Spleen (tissue), 11 donors: Measurements from ENCODE around the gene NDUFS2. TPM values are rescaled to one million over a fixed set of nuclear protein-coding genes. Genes with fewer than 3 reads are reported as not detected.

Experiments used
- DNase-seq: peaks from one replicate; pipeline ENCODE4 v3.0.0-alpha.2; 2020
- H3K27ac ChIP-seq, 8 donors: fragments of 200-600 bp; sonication (generic) in 7 of 8; 1 replicate in 4 of 8; 2 replicates in 4 of 8; pipeline versions ENCODE4 v1.5.0 to v1.8.0; 2016 to 2021; ENCODE audit warnings: inconsistent platforms in 4 of 8, mild to moderate bottlenecking in 4 of 8, moderate library complexity in 1 of 8
- H3K27me3 ChIP-seq, 7 donors: fragments of 200-600 bp; sonication (generic) in 6 of 7; replicated peaks in 1 of 7; 1 replicate in 4 of 7; 2 replicates in 3 of 7; pipeline versions ENCODE4 v1.5.0 to v1.8.0; 2016 to 2021; ENCODE audit warnings: inconsistent platforms in 3 of 7, mild to moderate bottlenecking in 1 of 7
- H3K36me3 ChIP-seq, 6 donors: fragments of 200-600 bp; sonication (generic) in 5 of 6; 1 replicate in 4 of 6; 2 replicates in 2 of 6; pipeline versions ENCODE4 v1.5.0 to v1.8.0; 2016 to 2021; ENCODE audit warnings: inconsistent platforms in 2 of 6
- H3K4me1 ChIP-seq, 6 donors: fragments of 200-600 bp; sonication (generic) in 5 of 6; 1 replicate in 3 of 6; 2 replicates in 3 of 6; pipeline versions ENCODE4 v1.5.0 to v1.8.0; 2016 to 2021; ENCODE audit warnings: inconsistent platforms in 3 of 6
- H3K4me3 ChIP-seq, 8 donors: fragments of 200-600 bp; sonication (generic) in 7 of 8; 1 replicate in 4 of 8; 2 replicates in 4 of 8; pipeline versions ENCODE4 v1.5.0 to v1.8.0; 2016 to 2021; ENCODE audit warnings: inconsistent platforms in 4 of 8, mild to moderate bottlenecking in 4 of 8, moderate library complexity in 2 of 8
- H3K9me3 ChIP-seq, 8 donors: fragments of 200-600 bp; sonication (generic) in 7 of 8; 1 replicate in 4 of 8; 2 replicates in 4 of 8; pipeline versions ENCODE4 v1.5.0 to v1.8.0; 2016 to 2021; ENCODE audit warnings: inconsistent platforms in 4 of 8
- POLR2A ChIP-seq, 3 donors: fragments of 450-650 bp; IDR thresholded peaks; one replicate each; pipeline ENCODE4 v1.5.1; 2017; ENCODE audit warnings: antibody characterized with exemption in 3 of 3, mild to moderate bottlenecking in 1 of 3
- POLR2AphosphoS5 ChIP-seq, 3 donors: sonication (generic); formaldehyde crosslinking; IDR thresholded peaks; one replicate each; pipeline ENCODE4 v1.5.1; 2017; ENCODE audit warnings: antibody characterized with exemption in 3 of 3
- WGBS, 5 donors: extraction: QIAGEN DNeasy Blood & Tissue Kit in 3 of 5; methylation state at CpG; one replicate each; pipeline versions ENCODE4 v1.1.5 to v1.1.7; 2013 to 2018; 5-methylcytosine and 5-hydroxymethylcytosine counted together
- intact Hi-C: fragments of 100-400 bp; cut with DNase I; formaldehyde crosslinking; loops from one replicate; pipeline ENCODE4 v1.15.0; 2023; ENCODE audit warnings: low total_unique reads
- microRNA-seq, 3 donors: library from miRNA; unstranded; fragments of <30 nt; microRNA quantifications; one replicate each; pipeline versions ENCODE4 to v1.1.0, GENCODE V29; 2019 to 2020
- polyA plus RNA-seq, 3 donors: library from polyadenylated mRNA; stranded (reverse); fragments of 200-250 nt; gene quantifications; one replicate each; pipeline ENCODE4 v1.2.1, GENCODE V29; 2013
- total RNA-seq, 7 donors: library from RNA; depleted of rRNA in 3 of 7; stranded (reverse); fragments of >200 nt in 3 of 7; fragmentation: NEBNext Ultra II Directional in 4 of 7; extraction: Animal tissue kit (Norgen Biotek cat#: 25700) in 4 of 7; gene quantifications; one replicate each; pipeline versions ENCODE4 v1.1.0 to v1.2.1, GENCODE V29; 2016 to 2021
- TF ChIP-seq, protein P1 (sequence below), 11 experiments: fragments of 200-600 bp in 7 of 11; fragments of 450-650 bp in 4 of 11; sonication (generic) in 4 of 11; IDR thresholded peaks in 8 of 11; conservative IDR thresholded peaks in 3 of 11; 1 replicate in 7 of 11; 2 replicates in 4 of 11; pipeline versions ENCODE4 v1.4.0 to v1.8.0; 2016 to 2021; ENCODE audit warnings: antibody characterized with exemption in 11 of 11, inconsistent platforms in 4 of 11, mild to moderate bottlenecking in 1 of 11
- donor health status: healthy with polysubstance abuse.
- donor health status: DM: no; HTN: no; CAD: no; lungs with moderate emphysema.
- donor health status: DM: no; HTN: no; CAD: no.
- donor health status: Bipolar disorder and iron deficiency.
- donor health status: healthy.
- donor health status: DM: no; HTN: no; CAD: no.
- donor health status: DM: yes; HTN: yes; CAD: no.

NDUFS2 gene
- total and polyA plus RNA-seq, 10 donors, result 27.0 to 110 (median 83.6) TPM

DNA sequence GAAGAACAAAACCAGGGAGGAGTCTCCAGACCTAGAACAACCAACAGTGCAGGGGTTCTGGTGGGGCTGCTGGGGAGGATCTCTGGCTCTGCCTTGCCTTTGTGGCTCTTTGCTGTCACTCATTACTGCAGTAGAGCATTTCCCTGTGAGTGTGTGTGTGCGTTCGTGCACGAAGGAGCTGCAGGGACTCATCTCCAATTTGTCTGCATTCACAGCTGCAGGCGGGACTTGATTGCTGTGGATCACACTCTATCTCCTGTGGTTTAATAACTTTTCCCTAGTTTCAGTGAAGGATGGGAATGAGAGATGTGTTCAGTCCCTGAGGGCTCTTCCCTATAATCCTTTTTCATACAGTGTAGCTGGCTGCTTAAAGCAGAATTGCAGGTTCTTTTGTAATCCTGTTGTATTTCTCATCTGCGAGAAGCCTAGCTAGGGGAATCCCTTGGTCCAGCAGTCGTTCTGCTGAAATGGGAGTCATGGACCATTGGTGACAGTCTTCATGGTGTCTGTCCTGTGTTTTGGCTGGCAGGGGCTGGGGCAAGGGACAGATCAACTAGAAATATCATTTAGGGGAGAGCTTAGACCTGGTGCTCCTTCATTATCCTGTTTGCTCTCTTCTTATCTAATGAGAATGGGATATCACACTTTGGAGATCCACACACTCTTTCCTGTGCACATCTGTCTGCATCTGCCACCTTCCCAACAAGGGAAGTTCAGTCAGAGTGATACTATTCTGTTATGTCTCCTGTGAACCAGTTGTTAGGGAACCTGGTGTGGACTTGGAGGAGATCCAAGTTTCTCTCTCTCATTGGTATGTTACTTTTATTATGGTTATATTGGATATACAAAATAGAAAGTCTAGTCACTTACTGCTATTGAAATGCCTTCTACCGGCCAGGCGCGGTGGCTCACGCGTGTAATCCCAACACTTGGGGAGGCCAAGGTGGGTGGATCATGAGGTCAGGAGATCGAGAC lies 59.4 kb downstream of the NDUFS2 start:
- H3K9me3 ChIP-seq, result peaks cover 0 to 14% (median 12%) of the 10 kb centered on the region in 8 donors
- intact Hi-C loops, result no loop called here
- peaks cover 4 to 73% (median 31%) of the 10 kb centered on the region in 7 donors for H3K27me3 ChIP-seq
- no peak overlapping the region for H3K27ac ChIP-seq
- no peak overlapping the region for H3K4me3 ChIP-seq
- no peak for TF ChIP-seq POLR2AphosphoS5 (IDR thresholded peaks at IDR 0.05)
- TF ChIP-seq, protein P1, sequence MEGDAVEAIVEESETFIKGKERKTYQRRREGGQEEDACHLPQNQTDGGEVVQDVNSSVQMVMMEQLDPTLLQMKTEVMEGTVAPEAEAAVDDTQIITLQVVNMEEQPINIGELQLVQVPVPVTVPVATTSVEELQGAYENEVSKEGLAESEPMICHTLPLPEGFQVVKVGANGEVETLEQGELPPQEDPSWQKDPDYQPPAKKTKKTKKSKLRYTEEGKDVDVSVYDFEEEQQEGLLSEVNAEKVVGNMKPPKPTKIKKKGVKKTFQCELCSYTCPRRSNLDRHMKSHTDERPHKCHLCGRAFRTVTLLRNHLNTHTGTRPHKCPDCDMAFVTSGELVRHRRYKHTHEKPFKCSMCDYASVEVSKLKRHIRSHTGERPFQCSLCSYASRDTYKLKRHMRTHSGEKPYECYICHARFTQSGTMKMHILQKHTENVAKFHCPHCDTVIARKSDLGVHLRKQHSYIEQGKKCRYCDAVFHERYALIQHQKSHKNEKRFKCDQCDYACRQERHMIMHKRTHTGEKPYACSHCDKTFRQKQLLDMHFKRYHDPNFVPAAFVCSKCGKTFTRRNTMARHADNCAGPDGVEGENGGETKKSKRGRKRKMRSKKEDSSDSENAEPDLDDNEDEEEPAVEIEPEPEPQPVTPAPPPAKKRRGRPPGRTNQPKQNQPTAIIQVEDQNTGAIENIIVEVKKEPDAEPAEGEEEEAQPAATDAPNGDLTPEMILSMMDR (IDR thresholded peaks at IDR 0.05 in 8 of 11, conservative IDR thresholded peaks at IDR 0.05 in 3 of 11), result no peak
- TF ChIP-seq POLR2A (IDR thresholded peaks at IDR 0.05), result no peak
- H3K36me3 ChIP-seq, result no peaks in the 10 kb centered on the region
- DNase-seq, result no peak
- peaks cover 0 to 16% (median 12%) of the 10 kb centered on the region in 6 donors for H3K4me1 ChIP-seq
- WGBS, 5 donors, result 81 to 87% (median 84%) methylated on average over 12 of the region's 12 CpGs

Small RNA genes within 50 kb of the gene (microRNA-seq; reads per million reads assigned to microRNA genes)
- gene MIR5187, result 0.57 to 2.5 (median 1.4) reads per million in 3 donors

Other genes starting within 250 kb of the NDUFS2 start
- gene ITLN2, start 247.6 kb upstream of the NDUFS2 start, total RNA-seq, result not detected
- gene ITLN2, start 247.6 kb upstream of the NDUFS2 start, polyA plus RNA-seq, result not detected
- gene F11R, start 181.2 kb upstream of the NDUFS2 start, total RNA-seq, result 10 to 100 TPM; 46.7 to 77.2 (median 56.8) TPM
- gene F11R, start 181.2 kb upstream of the NDUFS2 start, polyA plus RNA-seq, result 10 to 100 TPM in 1 of 3 donors, 1 to 10 TPM in 2; 6.4 to 16.5 (median 8.4) TPM
- gene TSTD1, start 163.4 kb upstream of the NDUFS2 start, total RNA-seq, result 10 to 100 TPM; 24.3 to 31.9 (median 29.7) TPM
- 100 to 1,000 TPM in 1 of 3 donors, 10 to 100 TPM in 2; 87.6 to 141 (median 94.2) TPM for gene TSTD1, start 163.4 kb upstream of the NDUFS2 start, polyA plus RNA-seq
- 100 to 1,000 TPM; 113 to 158 (median 123) TPM for gene USF1, start 156.4 kb upstream of the NDUFS2 start, total RNA-seq
- gene USF1, start 156.4 kb upstream of the NDUFS2 start, polyA plus RNA-seq, result 100 to 1,000 TPM; 132 to 339 (median 228) TPM
- 100 to 1,000 TPM; 103 to 145 (median 129) TPM for gene ARHGAP30, start 132.5 kb upstream of the NDUFS2 start, total RNA-seq
- 10 to 100 TPM; 28.8 to 81.5 (median 31.1) TPM for gene ARHGAP30, start 132.5 kb upstream of the NDUFS2 start, polyA plus RNA-seq
- not detected for gene NECTIN4, start 112.8 kb upstream of the NDUFS2 start, total RNA-seq
- gene NECTIN4, start 112.8 kb upstream of the NDUFS2 start, polyA plus RNA-seq, result under 1 TPM; 0.03 to 0.06 (median 0.04) TPM
- 1 to 10 TPM; 1.1 to 2.1 (median 1.3) TPM for gene KLHDC9, start 104.0 kb upstream of the NDUFS2 start, total RNA-seq
- 1 to 10 TPM; 1.9 to 3.9 (median 3.2) TPM for gene KLHDC9, start 104.0 kb upstream of the NDUFS2 start, polyA plus RNA-seq
- 10 to 100 TPM; 14.9 to 49.4 (median 38.5) TPM for gene PFDN2, start 84.3 kb upstream of the NDUFS2 start, total RNA-seq
- 100 to 1,000 TPM; 122 to 140 (median 133) TPM for gene PFDN2, start 84.3 kb upstream of the NDUFS2 start, polyA plus RNA-seq
- 10 to 100 TPM; 29.4 to 48.2 (median 43.6) TPM for gene NIT1, start 84.3 kb upstream of the NDUFS2 start, total RNA-seq
- gene NIT1, start 84.3 kb upstream of the NDUFS2 start, polyA plus RNA-seq, result 10 to 100 TPM; 27.7 to 36.9 (median 31.5) TPM
- gene DEDD, start 69.7 kb upstream of the NDUFS2 start, total RNA-seq, result 10 to 100 TPM; 28.7 to 49.1 (median 38.2) TPM
- 10 to 100 TPM; 15.9 to 18.5 (median 17.7) TPM for gene DEDD, start 69.7 kb upstream of the NDUFS2 start, polyA plus RNA-seq
- gene UFC1, start 48.4 kb upstream of the NDUFS2 start, total RNA-seq, result 10 to 100 TPM; 62.8 to 76.3 (median 71.2) TPM
- gene UFC1, start 48.4 kb upstream of the NDUFS2 start, polyA plus RNA-seq, result 100 to 1,000 TPM; 114 to 130 (median 119) TPM
- 10 to 100 TPM; 25.3 to 33.0 (median 29.4) TPM for gene USP21, start 42.9 kb upstream of the NDUFS2 start, total RNA-seq
- gene USP21, start 42.9 kb upstream of the NDUFS2 start, polyA plus RNA-seq, result 10 to 100 TPM; 17.9 to 26.1 (median 24.4) TPM
- gene PPOX, start 35.9 kb upstream of the NDUFS2 start, total RNA-seq, result 10 to 100 TPM; 25.5 to 41.3 (median 35.6) TPM
- 10 to 100 TPM; 33.5 to 74.7 (median 44.5) TPM for gene PPOX, start 35.9 kb upstream of the NDUFS2 start, polyA plus RNA-seq
- gene B4GALT3, start 24.9 kb upstream of the NDUFS2 start, total RNA-seq, result 10 to 100 TPM; 29.2 to 52.8 (median 35.6) TPM
- 10 to 100 TPM; 21.0 to 41.3 (median 31.8) TPM for gene B4GALT3, start 24.9 kb upstream of the NDUFS2 start, polyA plus RNA-seq
- 10 to 100 TPM in 4 of 7 donors, 1 to 10 TPM in 3; 1.1 to 37.8 (median 11.0) TPM for gene ADAMTS4, start 3.3 kb upstream of the NDUFS2 start, total RNA-seq
- 1 to 10 TPM in 1 of 3 donors, under 1 TPM in 2; 0.26 to 1.2 (median 0.91) TPM for gene ADAMTS4, start 3.3 kb upstream of the NDUFS2 start, polyA plus RNA-seq
- 100 to 1,000 TPM; 167 to 402 (median 268) TPM for gene FCER1G, start 12.9 kb downstream of the NDUFS2 start, total RNA-seq
- 100 to 1,000 TPM; 148 to 236 (median 202) TPM for gene FCER1G, start 12.9 kb downstream of the NDUFS2 start, polyA plus RNA-seq
- gene APOA2, start 21.3 kb downstream of the NDUFS2 start, total RNA-seq, result not detected
- under 1 TPM in 1 of 3 donors, not detected in 2; 0.29 TPM for gene APOA2, start 21.3 kb downstream of the NDUFS2 start, polyA plus RNA-seq
- gene TOMM40L, start 23.7 kb downstream of the NDUFS2 start, total RNA-seq, result 10 to 100 TPM in 5 of 7 donors, 1 to 10 TPM in 2; 8.3 to 15.3 (median 10.7) TPM
- 1 to 10 TPM; 6.2 to 8.9 (median 6.5) TPM for gene TOMM40L, start 23.7 kb downstream of the NDUFS2 start, polyA plus RNA-seq
- gene NR1I3, start 35.8 kb downstream of the NDUFS2 start, total RNA-seq, result not detected
- under 1 TPM in 2 of 3 donors, not detected in 1; 0.06 to 0.11 TPM for gene NR1I3, start 35.8 kb downstream of the NDUFS2 start, polyA plus RNA-seq
- under 1 TPM in 2 of 7 donors, not detected in 5; 0.20 to 0.26 TPM for gene PCP4L1, start 56.4 kb downstream of the NDUFS2 start, total RNA-seq
- under 1 TPM in 2 of 3 donors, not detected in 1; 0.19 to 0.20 TPM for gene PCP4L1, start 56.4 kb downstream of the NDUFS2 start, polyA plus RNA-seq
- gene MPZ, start 107.6 kb downstream of the NDUFS2 start, total RNA-seq, result 10 to 100 TPM in 1 of 7 donors, 1 to 10 TPM in 6; 3.9 to 11.9 (median 7.1) TPM
- gene MPZ, start 107.6 kb downstream of the NDUFS2 start, polyA plus RNA-seq, result 1 to 10 TPM; 1.5 to 9.4 (median 2.1) TPM
- gene SDHC, start 112.0 kb downstream of the NDUFS2 start, total RNA-seq, result 100 to 1,000 TPM in 6 of 7 donors, 10 to 100 TPM in 1; 95.6 to 170 (median 147) TPM
- gene SDHC, start 112.0 kb downstream of the NDUFS2 start, polyA plus RNA-seq, result 100 to 1,000 TPM in 1 of 3 donors, 10 to 100 TPM in 2; 57.0 to 131 (median 87.9) TPM
- not detected for gene CFAP126, start 165.5 kb downstream of the NDUFS2 start, total RNA-seq
- gene CFAP126, start 165.5 kb downstream of the NDUFS2 start, polyA plus RNA-seq, result not detected